GM12878 (cell line): Measurements from ENCODE around the gene PTPRN2.

Source experiments
- NFYB ChIP-seq: IDR thresholded peaks from 2 replicates; pipeline ENCODE4 v1.6.1; 2011; ENCODE audit warnings: low read depth, mild to moderate bottlenecking, low read length, improper control_type of control experiment, moderate library complexity; ENCODE audit not compliant: insufficient read depth
- SMAD5 ChIP-seq: IDR thresholded peaks from 2 replicates; pipeline ENCODE4 v1.6.1; 2016; ENCODE audit warnings: antibody characterized with exemption, low read depth

- TF ChIP-seq SMAD5 (no peak), NFYB (no peak)
Measured at GRCh38 chr7:157520249-157520648, 1067.4 kb downstream of the PTPRN2 start.
